Neuronal stem cell (in vitro differentiated cells): ENCODE measurements around the gene MDN1.

Experiments
- DNase-seq: peaks from one replicate; pipeline ENCODE4 v3.0.0-alpha.2; 2013; ENCODE audit warnings: low spot score
- H2AFZ ChIP-seq: one replicate; pipeline ENCODE4 v1.6.1; 2013; ENCODE audit warnings: mild to moderate bottlenecking, low read length, inconsistent platforms
- H2AK5ac ChIP-seq: 2 replicates; pipeline ENCODE4 v1.6.1; 2013; ENCODE audit warnings: low read depth, mild to moderate bottlenecking, inconsistent platforms, low read length, moderate library complexity, mixed read lengths
- H2BK120ac ChIP-seq: 2 replicates; pipeline ENCODE4 v1.6.1; 2013; ENCODE audit warnings: low read depth, mild to moderate bottlenecking, inconsistent platforms, low read length, moderate library complexity, mixed read lengths
- H2BK12ac ChIP-seq: one replicate; pipeline ENCODE4 v1.6.1; 2013; ENCODE audit warnings: low read length, inconsistent platforms
- H2BK15ac ChIP-seq: 2 replicates; pipeline ENCODE4 v1.6.1; 2013; ENCODE audit warnings: mild to moderate bottlenecking, low read length, inconsistent platforms, mixed read lengths
- H2BK5ac ChIP-seq: one replicate; pipeline ENCODE4 v1.6.1; 2013; ENCODE audit warnings: inconsistent platforms, mild to moderate bottlenecking, low read length, moderate library complexity
- H3K14ac ChIP-seq: one replicate; pipeline ENCODE4 v1.6.1; 2013; ENCODE audit warnings: low read length, inconsistent platforms
- H3K18ac ChIP-seq: 2 replicates; pipeline ENCODE4 v1.6.1; 2013; ENCODE audit warnings: low read length, inconsistent platforms
- H3K23ac ChIP-seq: 2 replicates; pipeline ENCODE4 v1.6.1; 2013; ENCODE audit warnings: low read depth, mild to moderate bottlenecking, mixed read lengths, low read length, inconsistent platforms; ENCODE audit not compliant: poor library complexity
- H3K27ac ChIP-seq: replicated peaks from 3 replicates; pipeline ENCODE4 v1.5.1; 2013; ENCODE audit warnings: low read length, inconsistent platforms
- H3K27me3 ChIP-seq, 3 experiments: 2 replicates each; pipeline ENCODE4 v1.6.1; 2013; ENCODE audit warnings: low read length in 3 of 3, mild to moderate bottlenecking in 2 of 3, inconsistent platforms in 1 of 3, low read depth in 1 of 3, mixed read lengths in 1 of 3, moderate library complexity in 1 of 3; ENCODE audit not compliant: control insufficient read depth in 3 of 3, insufficient read depth in 3 of 3
- H3K36me3 ChIP-seq, 2 donors: replicated peaks in 1 of 2; 2 replicates each; pipeline ENCODE4 v1.6.1; 2013; ENCODE audit warnings: low read length in 2 of 2; ENCODE audit not compliant: control insufficient read depth in 2 of 2, insufficient read depth in 2 of 2
- H3K4ac ChIP-seq: 2 replicates; pipeline ENCODE4 v1.6.1; 2013; ENCODE audit warnings: inconsistent platforms, mild to moderate bottlenecking, low read length, moderate library complexity
- H3K4me1 ChIP-seq, 2 donors: 1 replicate in 1 of 2; 2 replicates in 1 of 2; pipeline ENCODE4 v1.6.1; 2013; ENCODE audit warnings: low read length in 2 of 2, low read depth in 1 of 2; ENCODE audit not compliant: control insufficient read depth in 2 of 2, insufficient read depth in 1 of 2
- H3K4me2 ChIP-seq: one replicate; pipeline ENCODE4 v1.6.1; 2013; ENCODE audit warnings: mild to moderate bottlenecking, low read length, inconsistent platforms; ENCODE audit not compliant: insufficient read depth, poor library complexity, severe bottlenecking
- H3K4me3 ChIP-seq, 2 donors: 2 replicates each; pipeline ENCODE4 v1.5.1; 2013; ENCODE audit warnings: low read length in 2 of 2, mild to moderate bottlenecking in 2 of 2, inconsistent platforms in 1 of 2, moderate library complexity in 1 of 2
- H3K79me1 ChIP-seq: one replicate; pipeline ENCODE4 v1.6.1; 2013; ENCODE audit warnings: low read depth, mild to moderate bottlenecking, inconsistent platforms, low read length, moderate library complexity
- H3K9ac ChIP-seq: one replicate; pipeline ENCODE4 v1.6.1; 2013; ENCODE audit warnings: mild to moderate bottlenecking, low read depth, low read length, inconsistent platforms; ENCODE audit not compliant: poor library complexity
- H3K9me3 ChIP-seq, 2 donors: replicated peaks in 1 of 2; 2 replicates each; pipeline versions ENCODE3 to v1.6.1; 2013; ENCODE audit warnings: low read length in 2 of 2, mild to moderate bottlenecking in 2 of 2, inconsistent platforms in 1 of 2, low read depth in 1 of 2, mixed read lengths in 1 of 2, moderate library complexity in 1 of 2; ENCODE audit not compliant: control insufficient read depth in 2 of 2, insufficient read depth in 1 of 2
- H4K8ac ChIP-seq: one replicate; pipeline ENCODE4 v1.6.1; 2013; ENCODE audit warnings: low read depth, mild to moderate bottlenecking, inconsistent platforms, low read length, moderate library complexity
- H4K91ac ChIP-seq: one replicate; pipeline ENCODE4 v1.6.1; 2013; ENCODE audit warnings: low read length, low read depth, mild to moderate bottlenecking, inconsistent platforms; ENCODE audit not compliant: poor library complexity
- WGBS, 2 donors: extraction: QIAGEN DNeasy Blood & Tissue Kit; methylation state at CpG; one replicate each; pipeline ENCODE4 v1.1.7; 2013; ENCODE audit warnings: missing lambda C conversion rate in 2 of 2, mixed read lengths in 1 of 2; ENCODE audit not compliant: insufficient read length in 2 of 2, insufficient replicate concordance in 1 of 2; ENCODE audit errors: extremely low coverage in 2 of 2; 5-methylcytosine and 5-hydroxymethylcytosine counted together

MDN1 gene

GRCh38 chr6:89768324-89768723 lies 51.3 kb downstream of the MDN1 start:
- Histone ChIP-seq H4K8ac (no peak overlapping the region), H3K36me3 (peaks cover 20 to 86% of the 10 kb centered on the region in 2 donors), H2BK12ac (no peak overlapping the region), H3K14ac (no peak overlapping the region), H4K91ac (no peak overlapping the region), H3K18ac (no peak overlapping the region), H2AFZ (no peak overlapping the region), H3K9me3 (no peaks in the 10 kb centered on the region), H3K27me3 (no peaks in the 10 kb centered on the region), H2BK5ac (no peak overlapping the region), H2AK5ac (no peak overlapping the region), H3K4me2 (no peak overlapping the region), H3K79me1 (no peaks in the 10 kb centered on the region), H3K4me3 (no peak overlapping the region), H3K4ac (no peak overlapping the region), H2BK15ac (no peak overlapping the region), H3K27ac (no peak overlapping the region), H3K4me1 (no peaks in the 10 kb centered on the region), H3K23ac (no peak overlapping the region), H2BK120ac (no peak overlapping the region), H3K9ac (no peak overlapping the region)
- DNase-seq = no peak
- WGBS, 2 donors = no CpG with 5 or more reads among the region's 6 CpGs

- H3K18ac ChIP-seq = no peak overlapping the region
- H3K4me2 ChIP-seq = no peak overlapping the region
- no peak for DNase-seq
- H3K79me1 ChIP-seq = no peaks in the 10 kb centered on the region
- no peak overlapping the region for H4K8ac ChIP-seq
- no peaks in the 10 kb centered on the region for H3K4me1 ChIP-seq
- H2BK12ac ChIP-seq = no peak overlapping the region
- H3K4ac ChIP-seq = no peak overlapping the region
- H3K27me3 ChIP-seq = no peaks in the 10 kb centered on the region
- no peaks in the 10 kb centered on the region for H3K9me3 ChIP-seq
- H3K14ac ChIP-seq = no peak overlapping the region
- H2BK5ac ChIP-seq = no peak overlapping the region
- H3K36me3 ChIP-seq = peaks cover 6 to 71% of the 10 kb centered on the region in 2 donors
- H3K4me3 ChIP-seq = no peak overlapping the region
- no peak overlapping the region for H3K9ac ChIP-seq
- no peak overlapping the region for H2BK120ac ChIP-seq
- no peak overlapping the region for H2AFZ ChIP-seq
- H4K91ac ChIP-seq = no peak overlapping the region
- H3K27ac ChIP-seq = no peak overlapping the region
- no peak overlapping the region for H3K23ac ChIP-seq
- H2BK15ac ChIP-seq = no peak overlapping the region
- H2AK5ac ChIP-seq = no peak overlapping the region
- no CpG with 5 or more reads among the region's 2 CpGs for WGBS, 2 donors
Measured at GRCh38 chr6:89763550-89763949, 56.0 kb downstream of the MDN1 start.

GRCh38 chr6:89758830-89759229 lies 60.8 kb downstream of the MDN1 start:
- Histone ChIP-seq H3K27ac (no peak overlapping the region), H3K4me1 (no peaks in the 10 kb centered on the region), H3K9ac (no peak overlapping the region), H3K14ac (no peak overlapping the region), H2BK12ac (no peak overlapping the region), H3K79me1 (no peaks in the 10 kb centered on the region), H3K4me3 (no peak overlapping the region), H2AFZ (no peak overlapping the region), H4K91ac (no peak overlapping the region), H3K27me3 (no peaks in the 10 kb centered on the region), H3K36me3 (peaks cover 8 to 81% of the 10 kb centered on the region in 2 donors), H3K18ac (no peak overlapping the region), H3K9me3 (no peaks in the 10 kb centered on the region), H3K4me2 (no peak overlapping the region), H2BK15ac (no peak overlapping the region), H2BK5ac (no peak overlapping the region), H4K8ac (no peak overlapping the region), H2BK120ac (no peak overlapping the region), H3K4ac (no peak overlapping the region), H3K23ac (no peak overlapping the region), H2AK5ac (no peak overlapping the region)
- no CpG with 5 or more reads among the region's 1 CpG for WGBS, 2 donors
- DNase-seq = no peak

- H4K91ac ChIP-seq = no peak overlapping the region
Measured at GRCh38 chr6:89750338-89750737, 69.3 kb downstream of the MDN1 start.

More at GRCh38 chr6:89750338-89750737, 69.3 kb downstream of the MDN1 start:
- Histone ChIP-seq H3K4me1 (no peaks in the 10 kb centered on the region), H3K27ac (no peak overlapping the region), H3K23ac (no peak overlapping the region), H3K79me1 (no peaks in the 10 kb centered on the region), H2AFZ (no peak overlapping the region), H4K8ac (no peak overlapping the region), H3K4ac (no peak overlapping the region), H2BK5ac (no peak overlapping the region), H3K4me3 (no peak overlapping the region), H3K4me2 (no peak overlapping the region), H3K27me3 (peaks cover 0 to 2% (median 0%) of the 10 kb centered on the region in 3 experiments), H2BK15ac (no peak overlapping the region), H2AK5ac (no peak overlapping the region), H3K18ac (no peak overlapping the region), H3K9ac (no peak overlapping the region), H3K36me3 (peaks cover 20 to 94% of the 10 kb centered on the region in 2 donors), H3K14ac (no peak overlapping the region), H2BK120ac (no peak overlapping the region), H2BK12ac (no peak overlapping the region), H3K9me3 (no peaks in the 10 kb centered on the region)
- no CpG with 5 or more reads among the region's 5 CpGs for WGBS, 2 donors
- DNase-seq = no peak
